GM18867 (cell line): ENCODE measurements around the gene TPRG1L.

ENCODE experiments used
- ATAC-seq: cut with Tn5 transposase; IDR thresholded peaks from one replicate; pipeline ENCODE4 v1.9.1; 2021; ENCODE audit warnings: mild to moderate bottlenecking, moderate library complexity; ENCODE audit not compliant: unreplicated experiment

Gene TPRG1L

GRCh38 chr1:3676581-3677470 lies 52.0 kb downstream of the TPRG1L start:
- peak; percentile 56 for ATAC-seq

- ATAC-seq: peak; percentile 2
Observed at GRCh38 chr1:3677484-3677883, 52.7 kb downstream of the TPRG1L start.

GRCh38 chr1:3678361-3679097 lies 53.7 kb downstream of the TPRG1L start:
- no peak for ATAC-seq

GRCh38 chr1:3679098-3679555 lies 54.3 kb downstream of the TPRG1L start:
- no peak for ATAC-seq
